SK-N-SH (cell line): ENCODE results near the gene MAP2K5. TPM values are rescaled to one million over a fixed set of nuclear protein-coding genes. Genes with fewer than 3 reads are reported as not detected.

ENCODE experiments used
- CTCF ChIA-PET: fragments of 300-600, 350-600 bp; formaldehyde crosslinking; extraction: SDS; loops from one replicate; lab custom pipeline; 2021; lab: Yijun Ruan, JAX
- POLR2A ChIA-PET: fragments of 350-600 bp; sonication (Branson Sonifier 250); formaldehyde crosslinking; extraction: SDS; loops from one replicate; lab custom pipeline; 2020; ENCODE audit warnings: antibody characterized with exemption, inconsistent platforms; lab: Yijun Ruan, JAX
- DNase-seq: peaks from one replicate; pipeline ENCODE4 v3.0.0; 2012
- H2AFZ ChIP-seq: fragments of 200-600 bp; sonication (generic); 2 replicates; pipeline ENCODE4 v1.8.1; 2016; ENCODE audit warnings: antibody characterized with exemption, mild to moderate bottlenecking, low read depth
- H3F3A ChIP-seq: fragments of 200-600 bp; sonication (generic); replicated peaks from 2 replicates; pipeline ENCODE3; 2016; ENCODE audit warnings: antibody characterized with exemption, mild to moderate bottlenecking; ENCODE audit not compliant: insufficient read depth
- H3K27ac ChIP-seq, 2 experiments: fragments of 200-500 bp in 1 of 2; fragments of 200-600 bp in 1 of 2; sonication (Bioruptor generic) in 1 of 2; sonication (generic), shearing (Covaris generic) in 1 of 2; 2 replicates each; pipeline versions ENCODE4 v1.5.1 to v1.6.1; 2014 to 2016; ENCODE audit warnings: low read depth in 2 of 2, inconsistent platforms in 1 of 2, low read length in 1 of 2, mild to moderate bottlenecking in 1 of 2, mixed read lengths in 1 of 2
- H3K27me3 ChIP-seq: fragments of 200-600 bp; sonication (generic), shearing (Covaris generic); 2 replicates; pipeline ENCODE4 v1.6.1; 2016; ENCODE audit warnings: mixed run types; ENCODE audit not compliant: insufficient read depth
- H3K36me3 ChIP-seq, 2 experiments: fragments of 200-500 bp in 1 of 2; fragments of 200-600 bp in 1 of 2; sonication (Bioruptor generic) in 1 of 2; sonication (generic) in 1 of 2; replicated peaks in 1 of 2; 2 replicates each; pipeline versions ENCODE3 to v1.5.1; 2014 to 2016; ENCODE audit warnings: low read length in 1 of 2, mild to moderate bottlenecking in 1 of 2; ENCODE audit not compliant: insufficient read depth in 2 of 2, control insufficient read depth in 1 of 2
- H3K4me1 ChIP-seq, 2 experiments: fragments of 200-500 bp in 1 of 2; fragments of 200-600 bp in 1 of 2; sonication (Bioruptor generic) in 1 of 2; sonication (generic), shearing (Covaris generic) in 1 of 2; 2 replicates each; pipeline versions ENCODE4 v1.5.1 to v1.6.1; 2014 to 2016; ENCODE audit warnings: low read depth in 1 of 2, low read length in 1 of 2, mixed run types in 1 of 2; ENCODE audit not compliant: insufficient read depth in 2 of 2, control insufficient read depth in 1 of 2
- H3K4me2 ChIP-seq: fragments of 200-600 bp; sonication (generic), shearing (Covaris generic); 2 replicates; pipeline ENCODE4 v1.6.1; 2017; ENCODE audit warnings: mixed run types
- H3K4me3 ChIP-seq, 2 experiments: fragments of 200-500 bp in 1 of 2; fragments of 200-600 bp in 1 of 2; sonication (Bioruptor generic) in 1 of 2; sonication (generic), shearing (Covaris generic) in 1 of 2; 2 replicates each; pipeline versions ENCODE4 v1.5.1 to v1.8.1; 2014 to 2016; ENCODE audit warnings: low read depth in 2 of 2, inconsistent platforms in 1 of 2, low read length in 1 of 2, mild to moderate bottlenecking in 1 of 2, mixed read lengths in 1 of 2, moderate library complexity in 1 of 2
- H3K79me2 ChIP-seq: fragments of 200-600 bp; sonication (generic); 2 replicates; pipeline ENCODE4 v1.8.1; 2017; ENCODE audit warnings: mild to moderate bottlenecking; ENCODE audit not compliant: insufficient read depth
- H3K9ac ChIP-seq: fragments of 200-600 bp; sonication (generic); 2 replicates; pipeline ENCODE4 v1.6.1; 2017; ENCODE audit warnings: mixed run types
- H3K9me2 ChIP-seq: fragments of 200-600 bp; sonication (generic); 2 replicates; pipeline ENCODE4 v1.6.1; 2017; ENCODE audit warnings: mixed run types
- H3K9me3 ChIP-seq: fragments of 200-600 bp; sonication (generic); 2 replicates; pipeline ENCODE4 v1.6.1; 2017; ENCODE audit warnings: mixed run types, mild to moderate bottlenecking, moderate library complexity
- H4K20me1 ChIP-seq: fragments of 200-600 bp; sonication (generic); 2 replicates; pipeline ENCODE4 v1.6.1; 2017; ENCODE audit warnings: mild to moderate bottlenecking, mixed run types; ENCODE audit not compliant: insufficient read depth
- EP300 ChIP-seq, 2 experiments: IDR thresholded peaks; 2 replicates each; pipeline versions ENCODE4 v1.4.0 to v1.6.1; 2012; ENCODE audit warnings: borderline replicate concordance in 1 of 2, low read depth in 1 of 2, low read length in 1 of 2
- EZH2phosphoT487 ChIP-seq: fragments of 200-600 bp; sonication (generic); IDR thresholded peaks from 2 replicates; pipeline ENCODE4 v1.6.1; 2017; ENCODE audit warnings: low read depth, mixed run types, mild to moderate bottlenecking, antibody characterized with exemption, moderate library complexity, borderline replicate concordance
- FOSL2 ChIP-seq: IDR thresholded peaks from 2 replicates; pipeline ENCODE4 v1.4.0; 2012; ENCODE audit warnings: low read depth, mild to moderate bottlenecking, moderate library complexity, borderline replicate concordance
- FOXJ3 ChIP-seq: sonication (generic); formaldehyde crosslinking; IDR thresholded peaks from 2 replicates; pipeline ENCODE4 v1.5.1; 2020; ENCODE audit warnings: mild to moderate bottlenecking, missing genetic modification reagents
- FOXM1 ChIP-seq: IDR thresholded peaks from 2 replicates; pipeline ENCODE4 v1.4.0; 2012; ENCODE audit warnings: low read depth, mild to moderate bottlenecking
- GATA2 ChIP-seq: sonication (generic); formaldehyde crosslinking; IDR thresholded peaks from 2 replicates; pipeline ENCODE4 v1.5.0; 2020; ENCODE audit warnings: mild to moderate bottlenecking, missing genetic modification reagents
- IRF3 ChIP-seq: fragments of 150-350 bp; IDR thresholded peaks from 2 replicates; pipeline ENCODE4 v1.6.1; 2016; ENCODE audit warnings: mild to moderate bottlenecking, low read depth, low read length
- JUND ChIP-seq: IDR thresholded peaks from 2 replicates; pipeline ENCODE4 v1.4.0; 2012
- NRF1 ChIP-seq: IDR thresholded peaks from 2 replicates; pipeline ENCODE4 v1.6.1; 2012; ENCODE audit warnings: low read depth, mild to moderate bottlenecking, low read length
- POLR2AphosphoS5 ChIP-seq: IDR thresholded peaks from 2 replicates; pipeline ENCODE4 v1.6.1; 2012; ENCODE audit warnings: low read depth, low read length
- RAD21 ChIP-seq: IDR thresholded peaks from 2 replicates; pipeline ENCODE4 v1.6.1; 2012; ENCODE audit warnings: mild to moderate bottlenecking, low read length
- RCOR1 ChIP-seq: fragments of 150-350 bp; IDR thresholded peaks from 2 replicates; pipeline ENCODE4 v1.6.1; 2017; ENCODE audit warnings: antibody characterized with exemption, low read length
- REST ChIP-seq: IDR thresholded peaks from 2 replicates; pipeline ENCODE4 v1.6.1; 2012; ENCODE audit warnings: mild to moderate bottlenecking, low read depth, low read length, moderate library complexity
- SIN3A ChIP-seq: IDR thresholded peaks from 2 replicates; pipeline ENCODE4 v1.6.1; 2012; ENCODE audit warnings: low read depth, mild to moderate bottlenecking, low read length, moderate library complexity, borderline replicate concordance
- SMC3 ChIP-seq: IDR thresholded peaks from 2 replicates; pipeline ENCODE4 v1.6.1; 2012; ENCODE audit warnings: low read depth, low read length, improper control_type of control experiment
- TCF12 ChIP-seq: IDR thresholded peaks from 2 replicates; pipeline ENCODE4 v1.4.0; 2012
- TEAD4 ChIP-seq: IDR thresholded peaks from 2 replicates; pipeline ENCODE4 v1.4.0; 2012; ENCODE audit warnings: mild to moderate bottlenecking, borderline replicate concordance; ENCODE audit not compliant: insufficient read depth
- USF1 ChIP-seq: IDR thresholded peaks from 2 replicates; pipeline ENCODE4 v1.4.0; 2012; ENCODE audit warnings: low read depth, borderline replicate concordance
- USF2 ChIP-seq: fragments of 150-350 bp; IDR thresholded peaks from 2 replicates; pipeline ENCODE4 v1.6.1; 2017; ENCODE audit warnings: antibody characterized with exemption, low read length, low read depth, borderline replicate concordance
- ZBTB33 ChIP-seq: IDR thresholded peaks from 2 replicates; pipeline ENCODE4 v1.4.0; 2012; ENCODE audit warnings: low read depth, borderline replicate concordance
- WGBS: methylation state at CpG from one replicate; pipeline ENCODE4 v1.1.6; 2017; ENCODE audit warnings: low lambda C conversion rate; 5-methylcytosine and 5-hydroxymethylcytosine counted together
- polyA plus RNA-seq, 3 experiments: library from polyadenylated mRNA; depleted of rRNA; stranded (reverse); fragments of >200 nt; gene quantifications; 2 replicates each; pipeline ENCODE4 v1.2.3, GENCODE V29; 2012
- TF ChIP-seq, protein P1 (sequence below): IDR thresholded peaks from 2 replicates; pipeline ENCODE4 v1.4.0; 2012; ENCODE audit warnings: low read depth

MAP2K5 gene
- polyA plus RNA-seq, 1 of the 3 experiments (the other 2 are of a cell fraction) = 6.2 TPM

DNA sequence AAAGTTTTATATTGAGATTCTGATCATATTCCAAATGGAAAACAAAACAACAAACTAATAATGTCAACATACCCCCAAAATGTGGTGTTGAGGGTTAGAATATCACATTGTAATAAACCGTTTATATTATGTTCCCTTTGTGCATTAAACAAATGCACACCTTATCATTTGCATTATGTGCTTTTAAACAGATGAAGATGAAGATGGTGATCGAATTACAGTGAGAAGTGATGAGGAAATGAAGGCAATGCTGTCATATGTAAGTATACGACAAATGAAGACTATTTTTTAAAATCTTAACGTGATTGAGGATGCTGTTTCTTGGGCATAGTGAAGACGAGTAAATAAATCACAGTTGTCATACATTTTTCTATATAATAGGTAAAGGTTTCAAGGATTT, 20.6 kb downstream of the MAP2K5 start (continued):
- TF ChIP-seq SIN3A = no peak
- no peak for TF ChIP-seq RAD21
- no peak for TF ChIP-seq GATA2 (CRISPR knock-in tag)
- no peak for TF ChIP-seq EZH2phosphoT487
- TF ChIP-seq SMC3 = no peak
- no peak for TF ChIP-seq FOXJ3
- no peak for TF ChIP-seq RCOR1

DNA sequence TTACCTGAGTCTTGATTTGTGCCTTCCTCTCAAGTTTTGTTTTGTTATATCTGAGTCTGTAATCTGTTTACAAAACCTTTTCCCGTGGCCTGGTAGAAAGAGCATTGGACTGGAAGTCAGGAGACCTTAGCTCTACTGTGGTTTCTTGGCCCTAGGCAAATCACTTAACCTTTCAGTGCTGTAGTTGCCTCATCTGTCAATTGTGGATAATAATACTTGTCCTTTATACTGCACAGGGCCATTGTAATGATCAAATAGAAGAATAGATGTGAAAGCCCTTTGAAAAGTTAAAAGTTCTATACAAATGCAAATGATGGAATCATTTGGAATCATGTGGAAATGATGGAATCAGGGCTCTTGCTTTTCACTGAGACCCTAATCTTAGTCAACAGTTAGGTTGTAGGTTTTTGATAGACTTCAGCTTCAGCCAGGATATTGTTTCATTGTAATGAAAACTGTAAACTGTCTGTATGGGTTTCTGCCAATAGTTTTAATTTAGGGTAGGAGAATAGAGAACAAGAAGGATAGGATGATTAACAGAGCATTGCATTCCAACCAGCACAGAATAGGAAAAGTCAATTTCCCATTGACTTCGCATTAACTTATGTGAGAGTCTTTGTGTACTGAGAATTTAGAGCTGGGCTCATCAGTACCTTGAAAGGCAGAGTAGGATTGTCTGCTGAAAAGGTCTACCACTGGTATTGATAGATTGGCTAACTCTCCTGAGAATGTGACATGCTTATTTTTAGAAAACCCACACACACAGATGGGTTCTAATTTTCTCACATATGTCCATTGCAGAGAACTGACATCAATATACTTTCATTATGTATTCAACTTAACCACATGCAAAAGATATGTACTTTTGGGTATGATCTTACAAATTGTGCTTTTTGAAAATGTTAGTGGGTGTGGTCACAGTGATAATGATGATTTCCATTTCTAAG, 21.8 kb downstream of the MAP2K5 start:
- WGBS = 69% methylated on average over 2 of the region's 2 CpGs
- Histone ChIP-seq H3K4me1 (peaks cover 0 to 4% of the 10 kb centered on the region in 2 experiments; a peak in 2 of 4 replicates), H3K9ac (no peak overlapping the region), H3F3A (no peaks in the 10 kb centered on the region), H3K4me2 (no peak overlapping the region), H3K27ac (no peak overlapping the region), H4K20me1 (no peaks in the 10 kb centered on the region), H3K9me3 (no peaks in the 10 kb centered on the region), H3K36me3 (peaks cover 15 to 24% of the 10 kb centered on the region in 2 experiments), H3K27me3 (no peaks in the 10 kb centered on the region), H2AFZ (no peak overlapping the region), H3K9me2 (no peaks in the 10 kb centered on the region), H3K79me2 (no peaks in the 10 kb centered on the region; the same call in 1 of the 2 replicates), H3K4me3 (no peak overlapping the region)
- TF ChIP-seq TEAD4 = no peak
- no peak for TF ChIP-seq IRF3
- TF ChIP-seq SMC3 = no peak
- TF ChIP-seq GATA2 (CRISPR knock-in tag) = no peak
- TF ChIP-seq EZH2phosphoT487 = no peak
- TF ChIP-seq USF1 = no peak
- no peak for TF ChIP-seq POLR2AphosphoS5
- TF ChIP-seq JUND = no peak
- TF ChIP-seq, protein P1, sequence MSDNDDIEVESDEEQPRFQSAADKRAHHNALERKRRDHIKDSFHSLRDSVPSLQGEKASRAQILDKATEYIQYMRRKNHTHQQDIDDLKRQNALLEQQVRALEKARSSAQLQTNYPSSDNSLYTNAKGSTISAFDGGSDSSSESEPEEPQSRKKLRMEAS = no peak
- no peak for TF ChIP-seq NRF1
- TF ChIP-seq REST = no peak
- no peak for TF ChIP-seq FOSL2
- no peak for TF ChIP-seq RCOR1
- TF ChIP-seq USF2 = no peak
- TF ChIP-seq FOXM1 = no peak
- no peak for TF ChIP-seq RAD21
- TF ChIP-seq ZBTB33 = no peak
- TF ChIP-seq TCF12 = no peak
- no peak for TF ChIP-seq EP300 (IDR thresholded peaks at IDR 0.05; ENCODE audit: borderline replicate concordance in 1 of 2, low read depth in 1 of 2, low read length in 1 of 2)
- no peak for DNase-seq
- CTCF ChIA-PET = no interaction called here
- POLR2A ChIA-PET = no interaction called here
